Transverse colon (tissue), 4 donors: ENCODE data around the gene CAPN9. TPM values are rescaled to one million over a fixed set of nuclear protein-coding genes. Genes with fewer than 3 reads are reported as not detected.

Experiments used
- DNase-seq: peaks from one replicate; pipeline ENCODE4 v3.0.0-alpha.2; 2019
- H3K27ac ChIP-seq, 4 donors: fragments of 200-600 bp; sonication (generic); 2 replicates each; pipeline ENCODE4 v1.5.1; 2016 to 2018; ENCODE audit warnings: inconsistent platforms in 4 of 4
- H3K27me3 ChIP-seq: fragments of 200-600 bp; sonication (generic); 2 replicates; pipeline ENCODE4 v1.5.1; 2017; ENCODE audit warnings: inconsistent platforms
- H3K36me3 ChIP-seq, 4 donors: fragments of 200-600 bp; sonication (generic); 2 replicates each; pipeline ENCODE4 v1.5.1; 2017 to 2019; ENCODE audit warnings: inconsistent platforms in 4 of 4
- H3K4me1 ChIP-seq, 4 donors: fragments of 200-600 bp; sonication (generic); 2 replicates each; pipeline ENCODE4 v1.5.1; 2017 to 2020; ENCODE audit warnings: inconsistent platforms in 4 of 4
- H3K4me3 ChIP-seq, 4 donors: fragments of 200-600 bp; sonication (generic); 1 replicate in 1 of 4; 2 replicates in 3 of 4; pipeline versions ENCODE4 v1.5.1 to v1.6.1; 2017 to 2019; ENCODE audit warnings: inconsistent platforms in 4 of 4
- H3K9me3 ChIP-seq, 2 donors: fragments of 200-600 bp; sonication (generic); 2 replicates each; pipeline ENCODE4 v1.5.1; 2017 to 2019; ENCODE audit warnings: inconsistent platforms in 2 of 2
- EP300 ChIP-seq: sonication (generic); formaldehyde crosslinking; IDR thresholded peaks from one replicate; pipeline ENCODE4 v1.6.1; 2017; ENCODE audit warnings: antibody characterized with exemption, low read depth
- POLR2A ChIP-seq: fragments of 450-650 bp; IDR thresholded peaks from one replicate; pipeline ENCODE4 v1.6.1; 2016; ENCODE audit warnings: antibody characterized with exemption, mild to moderate bottlenecking, moderate library complexity
- POLR2AphosphoS5 ChIP-seq, 3 donors: sonication (generic); formaldehyde crosslinking; IDR thresholded peaks; one replicate each; pipeline ENCODE4 v1.6.1; 2016; ENCODE audit warnings: antibody characterized with exemption in 3 of 3
- WGBS, 2 donors: methylation state at CpG; one replicate each; pipeline ENCODE4 v1.1.5; 2018; ENCODE audit warnings: low coverage in 1 of 2; 5-methylcytosine and 5-hydroxymethylcytosine counted together
- in situ Hi-C, 4 donors: fragments of 200-750 bp; cut with MboI; loops; one replicate each; pipeline versions ENCODE4 v1.15.0 to v1.15.1; 2017; ENCODE audit warnings: low sequenced_read_pairs in 3 of 4, low pct_ligation_motif_present in 1 of 4, low pct_unique_long_range_greater_than_20kb in 1 of 4
- intact Hi-C: fragments of 100-400 bp; cut with DNase I; formaldehyde crosslinking; loops from one replicate; pipeline ENCODE4 v1.15.1; 2023; ENCODE audit warnings: low total_unique reads
- small RNA-seq, 4 donors: library from RNA; depleted of rRNA; stranded (forward); fragments of <200 nt; gene quantifications; one replicate each; pipeline ENCODE3, GENCODE V24; 2016
- total RNA-seq, 4 donors: library from RNA; depleted of rRNA; stranded (reverse); fragments of >200 nt; gene quantifications; one replicate each; pipeline ENCODE4 v1.1.0, GENCODE V29; 2016
- TF ChIP-seq, protein P1 (sequence below), 5 experiments: fragments of 200-600 bp in 3 of 5; fragments of 450-650 bp in 2 of 5; sonication (generic) in 3 of 5; IDR thresholded peaks; 1 replicate in 2 of 5; 2 replicates in 3 of 5; pipeline ENCODE4 v1.5.1; 2016 to 2017; ENCODE audit warnings: antibody characterized with exemption in 5 of 5, inconsistent platforms in 3 of 5, mild to moderate bottlenecking in 2 of 5, moderate library complexity in 1 of 5

CAPN9 gene
- total RNA-seq, 4 donors from 2014 or later: 26.3 to 59.9 (median 32.7) TPM

DNA sequence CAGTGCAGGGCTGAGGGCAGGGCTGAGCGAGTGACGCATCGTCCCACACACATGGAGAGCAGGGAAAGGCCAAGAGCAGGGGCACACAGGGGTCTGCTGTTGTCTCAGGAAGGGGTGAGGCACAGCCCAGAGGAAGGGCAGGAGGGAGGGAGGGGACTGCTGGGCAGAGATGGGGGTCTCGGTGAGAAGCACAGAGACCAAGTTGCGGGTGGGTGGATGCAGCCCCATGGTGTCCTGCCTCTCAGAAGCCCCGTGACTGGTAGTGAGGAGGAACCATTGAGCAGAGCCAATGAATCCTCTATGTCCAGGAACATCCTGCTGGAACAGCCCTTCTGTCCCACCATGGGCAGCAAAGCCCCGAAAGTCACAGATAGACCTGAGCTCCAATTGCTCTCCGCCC lies 103.4 kb downstream of the CAPN9 start:
- no peak for TF ChIP-seq POLR2AphosphoS5 (IDR thresholded peaks at IDR 0.05)
- no peak for TF ChIP-seq POLR2A
- no peak for TF ChIP-seq EP300
- TF ChIP-seq, protein P1, sequence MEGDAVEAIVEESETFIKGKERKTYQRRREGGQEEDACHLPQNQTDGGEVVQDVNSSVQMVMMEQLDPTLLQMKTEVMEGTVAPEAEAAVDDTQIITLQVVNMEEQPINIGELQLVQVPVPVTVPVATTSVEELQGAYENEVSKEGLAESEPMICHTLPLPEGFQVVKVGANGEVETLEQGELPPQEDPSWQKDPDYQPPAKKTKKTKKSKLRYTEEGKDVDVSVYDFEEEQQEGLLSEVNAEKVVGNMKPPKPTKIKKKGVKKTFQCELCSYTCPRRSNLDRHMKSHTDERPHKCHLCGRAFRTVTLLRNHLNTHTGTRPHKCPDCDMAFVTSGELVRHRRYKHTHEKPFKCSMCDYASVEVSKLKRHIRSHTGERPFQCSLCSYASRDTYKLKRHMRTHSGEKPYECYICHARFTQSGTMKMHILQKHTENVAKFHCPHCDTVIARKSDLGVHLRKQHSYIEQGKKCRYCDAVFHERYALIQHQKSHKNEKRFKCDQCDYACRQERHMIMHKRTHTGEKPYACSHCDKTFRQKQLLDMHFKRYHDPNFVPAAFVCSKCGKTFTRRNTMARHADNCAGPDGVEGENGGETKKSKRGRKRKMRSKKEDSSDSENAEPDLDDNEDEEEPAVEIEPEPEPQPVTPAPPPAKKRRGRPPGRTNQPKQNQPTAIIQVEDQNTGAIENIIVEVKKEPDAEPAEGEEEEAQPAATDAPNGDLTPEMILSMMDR (IDR thresholded peaks at IDR 0.05): no peak
- no peak for DNase-seq
- intact Hi-C loops (no loop called here), in situ Hi-C loops (no loop called here)
- 59 to 88% methylated on average over 6 to 8 of the region's 8 CpGs for WGBS, 2 donors
- H3K27me3 ChIP-seq: no peaks in the 10 kb centered on the region
- no peak overlapping the region for H3K4me3 ChIP-seq
- H3K36me3 ChIP-seq: no peaks in the 10 kb centered on the region
- peak overlapping the region in 3 of 4 donors; percentile 20 to 64 (median 52) for H3K27ac ChIP-seq
- H3K4me1 ChIP-seq: peaks cover 17 to 28% (median 25%) of the 10 kb centered on the region in 4 donors
- no peaks in the 10 kb centered on the region for H3K9me3 ChIP-seq

- peak overlapping the region in 1 of 4 donors; percentile 64 for H3K27ac ChIP-seq
- DNase-seq: no peak
- no peaks in the 10 kb centered on the region for H3K36me3 ChIP-seq
- H3K9me3 ChIP-seq: no peaks in the 10 kb centered on the region
- TF ChIP-seq POLR2AphosphoS5 (IDR thresholded peaks at IDR 0.05) (no peak), POLR2A (no peak), EP300 (no peak)
- TF ChIP-seq, protein P1 (IDR thresholded peaks at IDR 0.05): no peak
- in situ Hi-C loops (no loop called here), intact Hi-C loops (no loop called here)
- no peaks in the 10 kb centered on the region for H3K27me3 ChIP-seq
- no peak overlapping the region for H3K4me3 ChIP-seq
- peaks cover 17 to 28% (median 25%) of the 10 kb centered on the region in 4 donors for H3K4me1 ChIP-seq
- WGBS, 2 donors: 69 to 95% methylated on average over 4 of the region's 5 CpGs
These were observed 104.1 kb downstream of the CAPN9 start for GRCh38 chr1:230851291-230851691.

Small RNA genes within 50 kb of the gene (small RNA-seq; reads per million reads assigned to genes)
- gene RNA5SP79: 0.28 to 2.1 (median 0.59) reads per million in 4 donors

Other genes starting within 250 kb of the CAPN9 start
- gene COG2, start 104.9 kb upstream of the CAPN9 start, total RNA-seq: 10 to 100 TPM; 14.3 to 43.3 (median 29.2) TPM
- 1 to 10 TPM in 2 of 4 donors, under 1 TPM in 2; 0.60 to 1.7 (median 0.90) TPM for gene AGT, start 33.3 kb upstream of the CAPN9 start, total RNA-seq
- 10 to 100 TPM; 10.8 to 26.7 (median 18.2) TPM for gene C1orf198, start 121.1 kb downstream of the CAPN9 start, total RNA-seq
- 100 to 1,000 TPM in 2 of 4 donors, 10 to 100 TPM in 2; 44.8 to 178 (median 117) TPM for gene TTC13, start 231.5 kb downstream of the CAPN9 start, total RNA-seq
- 10 to 100 TPM in 2 of 4 donors, 1 to 10 TPM in 2; 7.1 to 37.3 (median 18.4) TPM for gene ARV1, start 231.7 kb downstream of the CAPN9 start, total RNA-seq